Ishikawa (cell line): ENCODE data around the gene FAM131C.
A peak's percentile ranks its signal among the peaks of the same experiment; 100 is the strongest.

ENCODE experiments used
- CEBPB ChIP-seq: IDR thresholded peaks from 2 replicates; pipeline ENCODE4 v1.6.1; 2012
- CREB1 ChIP-seq: IDR thresholded peaks from 2 replicates; pipeline ENCODE4 v1.6.1; 2012; ENCODE audit warnings: low read depth
- EGR1 ChIP-seq: IDR thresholded peaks from 2 replicates; pipeline ENCODE4 v1.6.1; 2012
- EP300 ChIP-seq: IDR thresholded peaks from 2 replicates; pipeline ENCODE4 v1.6.1; 2012; ENCODE audit warnings: borderline replicate concordance
- FOXM1 ChIP-seq: IDR thresholded peaks from 2 replicates; pipeline ENCODE4 v1.6.1; 2012; ENCODE audit warnings: low read depth, borderline replicate concordance
- NFIC ChIP-seq: IDR thresholded peaks from 2 replicates; pipeline ENCODE4 v1.6.1; 2012
- RAD21 ChIP-seq: IDR thresholded peaks from 2 replicates; pipeline ENCODE4 v1.6.1; 2012; ENCODE audit warnings: low read depth
- REST ChIP-seq: IDR thresholded peaks from 2 replicates; pipeline ENCODE4 v1.6.1; 2012; ENCODE audit warnings: low read depth, mild to moderate bottlenecking
- TAF1 ChIP-seq: IDR thresholded peaks from 2 replicates; pipeline ENCODE4 v1.6.1; 2012; ENCODE audit warnings: low read depth, mild to moderate bottlenecking
- TCF12 ChIP-seq: IDR thresholded peaks from 2 replicates; pipeline ENCODE4 v1.6.1; 2012; ENCODE audit warnings: low read depth
- TEAD4 ChIP-seq: IDR thresholded peaks from 2 replicates; pipeline ENCODE4 v1.6.1; 2012
- YY1 ChIP-seq: IDR thresholded peaks from 2 replicates; pipeline ENCODE4 v1.6.1; 2012; ENCODE audit warnings: low read depth
- ZBTB7A ChIP-seq: IDR thresholded peaks from 2 replicates; pipeline ENCODE4 v1.6.1; 2012; ENCODE audit warnings: low read depth
- TF ChIP-seq, protein P1 (sequence below): IDR thresholded peaks from 2 replicates; pipeline ENCODE4 v1.6.1; 2012
- TF ChIP-seq, protein P2 (sequence below): IDR thresholded peaks from 2 replicates; pipeline ENCODE4 v1.6.1; 2012

Gene FAM131C

GRCh38 chr1:16012590-16013219, 60.7 kb downstream of the FAM131C start:
- peak; percentile 66; the same call in 1 of the 2 replicates for TF ChIP-seq NFIC
- no peak for TF ChIP-seq ZBTB7A
- 0 out of 2 replicates have a peak, but pooled peaks have one; percentile 11 for TF ChIP-seq TEAD4
- TF ChIP-seq EP300 = no peak; the same call in 1 of the 2 replicates
- TF ChIP-seq EGR1 = 0 out of 2 replicates have a peak, but pooled peaks have one; percentile 25
- peak; percentile 81 for TF ChIP-seq CEBPB
- no peak for TF ChIP-seq CREB1
- peak; percentile 22; the same call in 1 of the 2 replicates for TF ChIP-seq RAD21
- TF ChIP-seq TCF12 = 0 out of 2 replicates have a peak, but pooled peaks have one; percentile 38

GRCh38 chr1:16011936-16012589, 61.4 kb downstream of the FAM131C start:
- no peak for TF ChIP-seq EGR1
- TF ChIP-seq TAF1 = no peak
- TF ChIP-seq, protein P1, sequence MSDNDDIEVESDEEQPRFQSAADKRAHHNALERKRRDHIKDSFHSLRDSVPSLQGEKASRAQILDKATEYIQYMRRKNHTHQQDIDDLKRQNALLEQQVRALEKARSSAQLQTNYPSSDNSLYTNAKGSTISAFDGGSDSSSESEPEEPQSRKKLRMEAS = no peak
- TF ChIP-seq CREB1 = no peak
- TF ChIP-seq EP300 = no peak
- TF ChIP-seq RAD21 = no peak
- TF ChIP-seq NFIC = no peak
- no peak for TF ChIP-seq YY1
- no peak for TF ChIP-seq ZBTB7A
- TF ChIP-seq, protein P2, sequence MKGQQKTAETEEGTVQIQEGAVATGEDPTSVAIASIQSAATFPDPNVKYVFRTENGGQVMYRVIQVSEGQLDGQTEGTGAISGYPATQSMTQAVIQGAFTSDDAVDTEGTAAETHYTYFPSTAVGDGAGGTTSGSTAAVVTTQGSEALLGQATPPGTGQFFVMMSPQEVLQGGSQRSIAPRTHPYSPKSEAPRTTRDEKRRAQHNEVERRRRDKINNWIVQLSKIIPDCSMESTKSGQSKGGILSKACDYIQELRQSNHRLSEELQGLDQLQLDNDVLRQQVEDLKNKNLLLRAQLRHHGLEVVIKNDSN = no peak
- TF ChIP-seq CEBPB = no peak
- TF ChIP-seq FOXM1 = no peak
- TF ChIP-seq TCF12 = no peak
- no peak for TF ChIP-seq TEAD4
- no peak for TF ChIP-seq REST

- no peak for TF ChIP-seq CREB1
- no peak for TF ChIP-seq CEBPB
- TF ChIP-seq RAD21 = no peak
Observed at GRCh38 chr1:16010837-16011236, 62.6 kb downstream of the FAM131C start.

GRCh38 chr1:16009678-16010077, 63.8 kb downstream of the FAM131C start:
- TF ChIP-seq CEBPB = no peak
- TF ChIP-seq, protein P1 = no peak
- no peak for TF ChIP-seq ZBTB7A
- TF ChIP-seq YY1 = no peak
- TF ChIP-seq TAF1 = no peak
- TF ChIP-seq CREB1 = no peak
- no peak for TF ChIP-seq FOXM1
- TF ChIP-seq, protein P2 = no peak
- no peak for TF ChIP-seq REST
- TF ChIP-seq NFIC = no peak
- no peak for TF ChIP-seq TCF12
- no peak for TF ChIP-seq EGR1
- TF ChIP-seq EP300 = no peak
- TF ChIP-seq TEAD4 = no peak
- no peak for TF ChIP-seq RAD21

GRCh38 chr1:16009030-16009460, 64.4 kb downstream of the FAM131C start:
- no peak for TF ChIP-seq TAF1
- TF ChIP-seq ZBTB7A = 0 out of 2 replicates have a peak, but pooled peaks have one; percentile 33
- no peak for TF ChIP-seq TEAD4
- no peak for TF ChIP-seq CREB1
- TF ChIP-seq, protein P1 = no peak
- no peak for TF ChIP-seq REST
- peak; percentile 99 for TF ChIP-seq RAD21
- no peak for TF ChIP-seq EP300
- no peak for TF ChIP-seq FOXM1
